ENCODE measurements around the gene ERRFI1. TPM values are rescaled to one million over a fixed set of nuclear protein-coding genes. Genes with fewer than 3 reads are reported as not detected.

The ERRFI1 gene
- total RNA-seq, 8 experiments from 2014 or later: 7.2 to 63.4 (median 41.7) TPM

GRCh38 chr1:8015036-8015808 lies 10.9 kb downstream of the ERRFI1 start:
- ATAC-seq (replicated peaks in 6 of 8): peak; percentile 50 to 86 (median 56)
- Histone ChIP-seq H3K27ac (no peak overlapping the region), H3K4me1 (replicated peaks in 1 of 2) (peaks cover 43 to 52% of the 10 kb centered on the region in 2 donors), H3K4me3 (no peak overlapping the region)
- WGBS, 10 experiments: 0 to 36% (median 28%) methylated on average over 1 to 8 of the region's 8 CpGs
- in situ Hi-C loops (cut with MboI; ENCODE audit: low pct_unique_long_range_greater_than_20kb in 2 of 9, low sequenced_read_pairs in 9 of 9, unreplicated experiment in 9 of 9): loop anchor here in 5 of 9 experiments (10.0 to 25.0 kb wide), 2 partner anchors 297 to 300 kb away; partner anchors contain the start of gene SLC45A1 (in 5 of the 5)

DNA sequence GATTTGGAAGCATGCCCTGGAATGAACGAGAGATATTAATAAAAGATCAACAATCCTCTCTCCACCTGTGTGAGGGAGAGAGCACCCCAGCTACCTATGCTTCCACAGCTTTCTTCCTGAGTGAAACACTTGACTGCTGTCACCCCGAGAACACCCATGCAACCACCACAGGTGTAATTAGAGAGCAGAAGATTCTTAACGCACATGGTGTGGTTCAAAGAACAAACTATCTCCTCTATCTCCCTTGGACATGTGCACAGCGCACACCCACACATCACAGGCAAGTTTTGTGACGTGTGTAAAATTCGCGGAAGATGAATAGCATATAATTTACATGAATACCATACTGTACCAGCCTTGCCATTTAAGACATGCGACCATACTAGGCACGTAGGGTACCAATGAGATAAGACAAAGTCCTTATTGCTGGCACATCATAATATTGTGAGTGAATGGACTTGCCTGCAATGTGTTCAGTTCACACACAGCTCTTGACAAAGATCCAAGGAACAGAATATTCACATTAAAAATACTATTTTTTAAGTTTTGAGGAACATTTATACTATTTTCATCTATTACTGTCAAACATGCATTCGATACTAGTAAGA lies 11.6 kb downstream of the ERRFI1 start:
- in situ Hi-C loops (cut with MboI; ENCODE audit: low pct_unique_long_range_greater_than_20kb in 2 of 9, low sequenced_read_pairs in 9 of 9, unreplicated experiment in 9 of 9): loop anchor here in 5 of 9 experiments (10.0 to 25.0 kb wide), 2 partner anchors 298 to 300 kb away; partner anchors contain the start of gene SLC45A1 (in 5 of the 5)
- no peak overlapping the region for H3K4me3 ChIP-seq
- peaks cover 36 to 44% of the 10 kb centered on the region in 2 donors for H3K4me1 ChIP-seq (replicated peaks in 1 of 2)

GRCh38 chr1:8013800-8014199 lies 12.3 kb downstream of the ERRFI1 start:
- H3K27ac ChIP-seq: no peak overlapping the region
- ATAC-seq (replicated peaks in 6 of 8): peak in 1 of 8 experiments; percentile 41
- H3K4me1 ChIP-seq (replicated peaks in 1 of 2): peaks cover 30 to 38% of the 10 kb centered on the region in 2 donors
- WGBS, 10 experiments: 20 to 100% (median 90%) methylated on average over 1 to 6 of the region's 6 CpGs; no CpG with 5 or more reads in 2 of the 10 experiments
- in situ Hi-C loops (cut with MboI; ENCODE audit: low pct_unique_long_range_greater_than_20kb in 2 of 9, low sequenced_read_pairs in 9 of 9, unreplicated experiment in 9 of 9): loop anchor here in 5 of 9 experiments (10.0 to 25.0 kb wide), 2 partner anchors 299 to 301 kb away; partner anchors contain the start of gene SLC45A1 (in 5 of the 5)
- H3K4me3 ChIP-seq: no peak overlapping the region

More for the DNA sequence above, 11.6 kb downstream of the ERRFI1 start:
- ATAC-seq (replicated peaks in 6 of 8): no peak
- WGBS, 10 experiments: 57 to 100% (median 91%) methylated on average over 1 to 10 of the region's 10 CpGs
- no peak overlapping the region for H3K27ac ChIP-seq

DNA sequence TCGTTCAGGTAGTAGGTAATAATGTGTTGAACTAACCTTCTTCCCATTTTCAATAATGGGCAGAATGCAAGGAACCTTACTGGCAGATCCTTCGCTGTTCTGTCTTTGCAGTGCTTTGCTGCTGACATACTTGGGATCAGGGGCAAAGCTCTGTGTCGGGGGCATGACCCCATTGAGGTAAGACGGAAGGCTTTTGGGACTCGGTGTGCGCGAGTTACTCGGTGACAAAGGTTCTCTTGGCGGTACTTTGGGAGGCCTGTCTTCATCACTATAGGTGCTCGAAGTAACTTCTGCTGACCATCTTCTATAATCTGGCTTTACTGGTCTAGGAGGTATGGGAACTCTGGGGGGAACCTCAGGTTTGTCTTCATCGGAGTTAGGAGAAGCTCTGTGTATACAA lies 12.7 kb downstream of the ERRFI1 start:
- H3K4me3 ChIP-seq: no peak overlapping the region
- H3K27ac ChIP-seq: no peak overlapping the region
- in situ Hi-C loops (cut with MboI; ENCODE audit: low pct_unique_long_range_greater_than_20kb in 2 of 9, low sequenced_read_pairs in 9 of 9, unreplicated experiment in 9 of 9): loop anchor here in 5 of 9 experiments (10.0 to 25.0 kb wide), 2 partner anchors 299 to 301 kb away; partner anchors contain the start of gene SLC45A1 (in 5 of the 5)
- ATAC-seq (replicated peaks in 6 of 8): no peak
- H3K4me1 ChIP-seq (replicated peaks in 1 of 2): peaks cover 26 to 34% of the 10 kb centered on the region in 2 donors
- 17 to 100% (median 92%) methylated on average over 1 to 11 of the region's 11 CpGs; no CpG with 5 or more reads in 2 of the 10 experiments for WGBS, 10 experiments

GRCh38 chr1:8012955-8013354 lies 13.2 kb downstream of the ERRFI1 start:
- in situ Hi-C loops (cut with MboI; ENCODE audit: low pct_unique_long_range_greater_than_20kb in 2 of 9, low sequenced_read_pairs in 9 of 9, unreplicated experiment in 9 of 9): loop anchor here in 5 of 9 experiments (10.0 to 25.0 kb wide), 2 partner anchors 299 to 302 kb away; partner anchors contain the start of gene SLC45A1 (in 5 of the 5)
- Histone ChIP-seq H3K27ac (no peak overlapping the region), H3K4me1 (replicated peaks in 1 of 2) (peaks cover 24 to 29% of the 10 kb centered on the region in 2 donors), H3K4me3 (no peak overlapping the region)
- no peak for ATAC-seq (replicated peaks in 6 of 8)
- WGBS, 10 experiments: 86 to 100% (median 100%) methylated on average over 1 to 4 of the region's 4 CpGs; no CpG with 5 or more reads in 2 of the 10 experiments

DNA sequence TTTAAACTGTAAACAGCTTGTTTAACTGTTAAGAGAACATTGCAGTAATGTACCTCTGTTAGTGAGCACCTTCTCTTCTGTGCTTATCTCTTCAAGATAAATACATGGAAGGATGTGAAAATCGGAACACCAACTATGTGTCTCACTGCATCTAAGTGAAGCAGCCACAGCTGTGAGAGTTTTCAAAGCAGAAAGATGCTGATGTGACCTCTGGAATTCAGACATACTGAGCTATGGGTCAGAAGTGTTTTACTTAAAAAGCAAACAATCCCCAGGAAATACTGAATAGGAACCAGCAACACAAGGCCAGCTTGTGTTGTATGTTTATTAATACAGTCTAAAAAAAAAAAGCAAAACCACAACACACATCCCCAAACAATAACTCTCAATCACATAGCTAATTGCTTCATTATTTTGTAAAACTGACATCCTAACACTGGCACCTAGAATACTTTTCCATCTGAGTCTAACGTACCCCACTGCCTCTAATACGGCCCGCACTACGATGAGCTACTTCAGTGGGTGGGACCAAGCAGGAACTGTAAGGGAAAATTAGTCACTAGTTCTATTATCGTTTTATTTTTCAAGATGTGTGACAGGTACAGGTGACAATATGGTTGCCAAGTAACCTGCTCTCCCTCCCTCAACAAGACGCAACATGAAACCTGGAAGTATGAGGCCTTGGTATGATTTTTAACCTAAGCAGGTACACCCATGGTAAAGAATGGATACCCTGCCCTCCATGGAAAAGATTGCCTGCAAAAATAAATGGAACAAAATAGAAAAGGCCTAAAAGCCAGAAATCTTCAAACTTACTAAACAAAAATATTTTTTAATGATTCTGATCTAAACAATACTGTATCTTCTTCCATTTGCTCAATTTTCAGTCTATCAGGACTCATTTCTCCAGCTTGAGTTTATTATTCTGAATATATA lies 13.9 kb downstream of the ERRFI1 start:
- H3K27ac ChIP-seq: no peak overlapping the region
- H3K4me3 ChIP-seq: no peak overlapping the region
- H3K4me1 ChIP-seq (replicated peaks in 1 of 2): peaks cover 18 to 22% of the 10 kb centered on the region in 2 donors
- 82 to 100% (median 96%) methylated on average over 1 to 7 of the region's 7 CpGs for WGBS, 10 experiments
- in situ Hi-C loops (cut with MboI; ENCODE audit: low pct_unique_long_range_greater_than_20kb in 2 of 9, low sequenced_read_pairs in 9 of 9, unreplicated experiment in 9 of 9): loop anchor here in 5 of 9 experiments (10.0 to 25.0 kb wide), 2 partner anchors 300 to 303 kb away; partner anchors contain the start of gene SLC45A1 (in 5 of the 5)
- ATAC-seq (replicated peaks in 6 of 8): no peak

- 86 to 100% (median 93%) methylated on average over 1 to 4 of the region's 4 CpGs; no CpG with 5 or more reads in 3 of the 10 experiments for WGBS, 10 experiments
These were observed 15.1 kb downstream of the ERRFI1 start for GRCh38 chr1:8011016-8011415.

DNA sequence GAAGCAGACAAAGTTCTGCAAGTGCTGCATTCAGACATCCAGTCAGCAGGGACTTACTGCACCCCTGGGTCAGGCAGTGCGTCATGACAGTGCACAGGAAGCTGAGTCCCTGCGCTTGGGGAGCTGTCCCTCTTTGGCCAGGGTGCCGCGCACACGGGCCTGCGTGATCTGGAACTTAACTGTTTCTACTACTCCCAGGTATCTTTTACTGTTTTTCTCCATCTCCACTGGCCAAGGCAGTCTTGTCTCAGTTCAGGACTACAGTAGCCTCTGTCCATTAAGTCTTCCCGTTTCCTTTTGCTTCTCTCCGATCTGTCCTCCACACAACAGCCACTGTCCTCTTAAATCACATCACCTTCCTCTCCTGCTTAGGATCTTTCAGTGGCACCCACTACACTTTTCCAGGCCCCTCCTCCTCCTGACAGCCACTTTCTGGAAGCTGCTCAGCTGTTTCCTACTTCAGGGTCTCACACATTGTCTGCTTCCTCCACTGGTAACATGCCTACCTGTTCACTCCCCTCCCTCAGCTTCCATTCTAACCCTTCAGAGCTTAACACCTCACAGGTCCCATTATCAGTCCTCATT lies 15.9 kb downstream of the ERRFI1 start:
- Histone ChIP-seq H3K4me3 (no peak overlapping the region), H3K4me1 (replicated peaks in 1 of 2) (peaks cover 1 to 3% of the 10 kb centered on the region in 2 donors), H3K27ac (no peak overlapping the region)
- 88 to 100% (median 90%) methylated on average over 2 to 8 of the region's 8 CpGs; no CpG with 5 or more reads in 1 of the 10 experiments for WGBS, 10 experiments
- no peak for ATAC-seq (replicated peaks in 6 of 8)
- in situ Hi-C loops (cut with MboI; ENCODE audit: low pct_unique_long_range_greater_than_20kb in 2 of 9, low sequenced_read_pairs in 9 of 9, unreplicated experiment in 9 of 9): loop anchor here in 5 of 9 experiments (10.0 to 25.0 kb wide), 2 partner anchors 302 to 305 kb away; partner anchors contain the start of gene SLC45A1 (in 5 of the 5)

More at GRCh38 chr1:8011016-8011415, 15.1 kb downstream of the ERRFI1 start:
- Histone ChIP-seq H3K27ac (no peak overlapping the region), H3K4me1 (replicated peaks in 1 of 2) (peaks cover 10% of the 10 kb centered on the region in 2 donors), H3K4me3 (no peak overlapping the region)
- in situ Hi-C loops (cut with MboI; ENCODE audit: low pct_unique_long_range_greater_than_20kb in 2 of 9, low sequenced_read_pairs in 9 of 9, unreplicated experiment in 9 of 9): loop anchor here in 5 of 9 experiments (10.0 to 25.0 kb wide), 2 partner anchors 301 to 304 kb away; partner anchors contain the start of gene SLC45A1 (in 5 of the 5)
- ATAC-seq (replicated peaks in 6 of 8): no peak

- H3K27ac ChIP-seq: no peak overlapping the region
- peaks cover 0 to 10% of the 10 kb centered on the region in 2 donors for H3K4me1 ChIP-seq (replicated peaks in 1 of 2)
- in situ Hi-C loops (cut with MboI; ENCODE audit: low pct_unique_long_range_greater_than_20kb in 2 of 9, low sequenced_read_pairs in 9 of 9, unreplicated experiment in 9 of 9): loop anchor here in 5 of 9 experiments (10.0 to 25.0 kb wide), 2 partner anchors 303 to 305 kb away; partner anchors contain the start of gene SLC45A1 (in 5 of the 5)
- 83 to 100% (median 96%) methylated on average over 2 to 18 of the region's 18 CpGs for WGBS, 10 experiments
- no peak overlapping the region for H3K4me3 ChIP-seq
- ATAC-seq (replicated peaks in 6 of 8): no peak
These were observed 16.8 kb downstream of the ERRFI1 start for GRCh38 chr1:8009043-8010002.

DNA sequence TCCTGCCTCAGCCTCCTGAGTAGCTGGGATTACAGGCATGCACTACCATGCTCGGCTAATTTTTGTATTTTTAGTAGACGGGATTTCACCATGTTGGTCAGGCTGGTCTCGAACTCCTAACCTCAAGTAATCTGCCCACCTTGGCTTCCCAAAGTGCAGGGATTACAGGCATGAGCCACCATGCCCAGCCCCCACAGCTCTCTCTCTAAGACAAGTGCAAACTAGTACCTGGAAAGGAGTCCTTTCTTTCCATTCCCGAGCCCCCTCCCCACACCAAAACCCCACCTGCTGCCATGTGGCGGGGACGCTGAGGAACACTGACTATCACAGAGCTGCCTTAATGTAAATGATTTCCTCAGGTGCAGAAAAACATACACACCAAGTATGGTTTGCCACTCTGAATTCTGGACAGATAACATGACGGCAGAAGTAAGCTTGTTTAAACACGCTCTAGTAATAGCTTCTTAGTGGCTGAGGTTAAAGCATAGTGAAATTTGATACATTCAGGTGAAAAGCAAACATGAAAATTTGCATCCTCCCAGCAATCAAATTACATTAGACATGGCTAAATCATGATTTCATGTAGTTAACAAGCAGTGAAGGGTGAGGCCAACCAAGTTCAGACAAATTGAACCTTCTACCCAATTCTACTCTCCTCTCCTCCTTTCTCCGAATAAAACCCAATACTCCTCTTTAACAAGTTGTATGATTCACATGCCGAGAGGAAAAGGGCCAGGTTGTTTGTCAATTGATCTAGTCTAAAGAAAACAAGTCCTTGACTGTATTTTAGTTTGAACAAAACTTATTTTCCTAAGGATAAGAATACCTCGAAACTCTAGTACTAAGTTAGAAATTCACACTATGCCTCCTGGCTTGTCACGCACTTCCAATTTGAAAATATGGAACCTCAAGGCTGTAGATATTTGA lies 19.8 kb downstream of the ERRFI1 start:
- 63 to 98% (median 87%) methylated on average over 1 to 10 of the region's 12 CpGs for WGBS, 10 experiments
- H3K4me3 ChIP-seq: no peak overlapping the region
- ATAC-seq (replicated peaks in 6 of 8): no peak
- in situ Hi-C loops (cut with MboI; ENCODE audit: low pct_unique_long_range_greater_than_20kb in 2 of 9, low sequenced_read_pairs in 9 of 9, unreplicated experiment in 9 of 9): loop anchor here in 2 of 9 experiments (25.0 kb wide), 1 partner anchor 306 kb away; the partner anchor contains the start of gene SLC45A1 (in 2 of the 2)
- peaks cover 0 to 11% of the 10 kb centered on the region in 2 donors for H3K4me1 ChIP-seq (replicated peaks in 1 of 2)
- no peak overlapping the region for H3K27ac ChIP-seq
